D341Med (cell line): ENCODE results near the gene FDX2.
"Not testable (repeated sequence)": the region's sequence is repeated elsewhere in the genome, so short reads cannot be mapped to it uniquely, and the experiment has no call there.

Experiments
- DNase-seq: peaks from one replicate; pipeline ENCODE4 v3.0.0; 2012; ENCODE audit warnings: low spot score

FDX2 gene

DNA sequence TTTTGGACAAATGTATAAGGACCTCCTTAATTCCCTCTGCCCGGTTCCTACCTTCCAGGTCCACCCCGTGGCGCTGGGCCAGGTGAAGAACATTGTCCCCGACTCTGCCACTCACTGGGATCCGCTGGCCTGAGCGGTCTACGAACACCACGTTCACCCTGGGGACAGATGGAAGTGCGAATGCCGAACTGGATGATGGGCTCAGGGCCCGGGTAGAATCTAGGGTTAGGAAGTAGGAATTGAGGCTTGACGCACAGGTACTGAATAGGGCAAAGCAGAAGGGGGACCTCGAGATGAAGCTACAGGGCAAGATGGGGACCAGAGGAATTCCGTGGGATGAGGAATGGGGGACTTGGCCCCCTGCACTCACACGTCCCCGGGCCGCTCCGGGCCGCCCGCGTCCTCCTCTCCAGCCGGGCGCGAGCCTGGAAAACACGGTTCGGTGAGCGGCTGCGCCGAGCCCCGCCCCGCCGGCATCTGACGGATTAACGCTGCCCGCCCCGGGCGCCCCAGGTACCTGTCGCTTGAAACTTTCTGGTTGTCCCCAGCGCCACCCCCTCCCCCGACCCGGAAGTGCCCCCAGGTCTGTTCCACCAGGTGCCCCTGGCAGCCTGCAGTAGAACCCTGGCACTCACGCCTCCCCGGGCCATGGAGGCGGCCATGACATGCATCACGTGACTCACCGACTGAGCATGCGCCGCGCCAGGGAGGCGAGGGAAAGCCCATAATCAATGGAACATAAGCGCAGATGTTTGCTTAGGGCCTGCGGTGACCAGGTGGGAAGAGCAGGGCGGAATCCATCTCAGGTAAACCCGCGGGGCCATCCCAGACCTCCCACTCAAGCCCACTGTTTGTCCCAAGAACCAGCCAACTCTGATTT is at the start of gene FDX2:
TSS of gene FDX2 (minus strand) at position 681 of the 880 bp plus-strand sequence. CDS start at position 662, 19 bp downstream.
- peak; percentile 94 for DNase-seq

DNA sequence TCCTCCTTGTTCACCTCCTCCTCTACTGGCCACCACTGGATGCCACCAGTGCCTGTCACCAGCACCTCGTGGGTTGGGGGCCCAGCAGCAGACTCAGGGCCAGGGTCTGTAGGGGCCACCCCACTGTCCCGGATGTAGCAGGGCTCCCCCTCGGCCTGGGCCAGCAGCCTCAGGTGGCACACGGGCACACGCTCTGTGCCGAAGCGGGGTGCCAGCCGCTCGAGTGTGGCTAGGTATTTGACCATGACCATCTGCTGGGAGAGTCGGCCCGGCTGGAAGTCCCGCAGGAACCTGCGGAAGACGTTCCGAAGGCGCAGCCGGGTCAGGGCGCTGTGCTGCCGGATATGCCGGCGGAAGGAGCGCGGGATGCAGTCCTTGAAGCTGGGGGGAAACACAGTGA is 49.7 kb upstream of the FDX2 start:
- no peak for DNase-seq

DNA sequence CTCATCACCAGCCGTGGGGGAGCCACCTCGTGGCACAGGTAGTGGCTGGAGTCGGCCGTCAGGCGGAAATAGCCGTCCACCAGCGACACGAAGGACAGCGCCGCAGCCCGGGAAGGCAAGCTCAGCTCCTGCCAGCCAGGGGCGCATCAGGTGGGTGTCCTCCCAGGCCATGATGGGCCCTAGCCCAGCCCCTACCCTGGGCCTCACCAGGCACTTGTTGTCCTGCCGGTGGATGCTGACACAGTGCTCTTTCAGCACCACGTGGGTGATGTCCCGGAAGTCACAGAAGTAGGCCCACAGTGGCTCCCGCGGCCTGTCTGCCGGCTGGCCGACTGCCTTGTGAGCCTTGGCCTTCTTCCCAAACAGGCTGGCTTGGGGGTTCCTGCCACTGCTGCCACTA is 48.8 kb upstream of the FDX2 start:
- no peak for DNase-seq

DNA sequence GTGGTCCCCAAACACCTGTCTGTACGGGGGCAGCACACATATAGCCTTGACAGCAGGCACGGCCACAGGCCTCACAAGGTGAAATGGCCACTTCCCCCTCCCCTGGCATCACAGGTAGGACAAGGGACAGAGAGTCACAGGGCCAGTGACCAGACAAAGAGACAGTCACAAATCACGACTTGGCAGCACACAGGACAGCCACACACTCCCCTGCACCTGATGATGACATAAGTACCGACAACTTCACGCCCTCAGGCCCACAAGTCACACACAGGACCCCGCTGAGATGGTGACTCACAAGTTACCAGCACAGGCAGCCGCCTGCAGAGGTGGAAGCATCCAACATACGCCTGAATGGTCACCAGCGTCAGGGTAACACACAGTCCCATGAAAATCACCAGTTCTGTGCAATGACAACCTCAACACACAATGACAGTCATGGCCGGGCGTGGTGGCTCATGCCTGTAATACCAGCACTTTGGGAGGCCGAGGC is 48.0 kb upstream of the FDX2 start:
- no peak for DNase-seq

DNA sequence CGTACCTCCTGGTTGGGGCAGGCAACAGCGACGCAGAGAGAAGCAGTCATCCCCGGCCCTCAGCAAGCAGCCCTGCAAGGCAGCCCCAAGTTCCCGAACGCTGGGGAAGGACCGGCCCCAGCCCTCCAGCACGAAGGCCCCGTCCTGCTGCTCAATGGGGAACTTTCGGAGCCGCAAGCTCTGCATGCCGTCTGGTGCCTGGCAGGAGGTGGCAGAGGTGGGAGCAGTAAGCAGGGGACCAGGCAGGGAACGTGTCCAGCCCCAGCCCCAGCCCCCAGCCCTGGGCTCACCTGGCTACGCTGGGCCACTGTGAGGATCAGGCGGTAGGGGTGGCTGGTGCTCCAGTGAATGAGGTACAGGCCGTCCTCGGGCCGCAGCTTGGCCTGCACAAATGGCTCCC is 46.4 kb upstream of the FDX2 start:
- DNase-seq, result no peak

DNA sequence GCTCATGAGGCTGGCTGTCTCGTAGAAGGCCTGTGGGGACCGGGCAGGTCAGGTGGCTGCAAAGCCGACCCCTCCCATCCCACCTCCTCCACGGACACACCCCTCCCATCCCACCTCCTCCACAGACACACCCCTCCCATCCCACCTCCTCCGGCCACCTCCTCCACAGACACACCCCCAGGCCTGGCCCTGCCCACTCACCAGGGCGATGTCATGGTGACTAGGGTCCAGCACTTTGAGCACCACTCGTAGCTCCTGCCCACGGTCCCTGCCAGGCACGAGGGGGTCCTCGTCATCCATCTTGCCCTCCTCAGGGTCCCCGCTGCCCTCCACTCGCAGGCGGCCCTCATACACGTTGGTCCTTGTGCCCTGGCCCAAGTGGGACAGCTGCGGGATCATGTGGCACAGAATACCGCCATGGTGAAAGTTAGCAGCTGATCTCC is 45.8 kb upstream of the FDX2 start:
- DNase-seq, result no peak

DNA sequence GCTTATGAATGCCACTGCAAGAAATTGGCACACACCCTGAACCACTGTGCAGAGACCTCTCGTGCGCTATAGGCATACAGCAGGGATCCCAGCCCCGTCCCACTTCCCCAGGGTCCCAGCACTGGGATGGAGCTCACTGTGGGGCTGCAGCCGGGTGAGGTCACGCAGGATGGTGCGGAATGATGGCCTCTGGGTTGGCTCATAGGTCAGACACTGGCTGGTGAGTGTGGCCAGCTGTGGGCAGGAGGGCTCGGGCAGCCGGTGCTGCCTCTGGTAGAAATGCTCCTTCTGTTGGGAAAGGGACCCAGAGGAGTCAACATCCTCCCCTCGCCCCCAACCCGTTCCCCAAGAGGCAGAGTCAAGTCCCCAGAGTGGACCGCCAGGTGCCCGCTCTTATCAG is 40.6 kb upstream of the FDX2 start:
- DNase-seq, result no peak

DNA sequence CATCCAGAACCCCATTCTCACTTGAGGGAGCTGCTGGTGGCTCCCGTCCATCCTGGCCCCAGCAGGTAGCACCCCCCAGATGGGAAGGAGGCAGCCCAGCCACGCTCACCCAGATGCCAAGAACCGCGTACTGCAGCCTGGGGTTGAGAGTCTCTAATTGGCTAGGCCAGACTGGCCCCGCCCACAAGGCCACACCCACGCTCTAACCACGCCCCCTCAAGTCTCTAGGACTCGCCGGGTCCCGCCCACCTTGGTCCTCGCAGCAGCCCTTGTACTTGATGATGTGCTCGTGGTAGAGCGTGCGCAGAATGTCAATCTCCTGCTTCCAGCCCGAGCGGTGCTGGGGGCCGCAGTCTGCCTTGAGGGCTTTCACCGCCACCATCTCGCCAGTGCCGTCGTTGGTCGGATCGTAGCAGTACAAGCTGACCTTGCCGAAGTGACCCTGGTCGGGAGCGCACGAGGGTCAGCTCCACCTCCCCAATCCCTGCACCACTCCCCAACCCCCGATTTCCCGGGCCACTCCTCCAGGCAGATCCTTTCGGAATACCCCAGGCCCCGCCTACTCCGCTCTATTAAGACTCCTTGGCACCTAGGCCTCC is 38.1 kb upstream of the FDX2 start:
- no peak for DNase-seq

DNA sequence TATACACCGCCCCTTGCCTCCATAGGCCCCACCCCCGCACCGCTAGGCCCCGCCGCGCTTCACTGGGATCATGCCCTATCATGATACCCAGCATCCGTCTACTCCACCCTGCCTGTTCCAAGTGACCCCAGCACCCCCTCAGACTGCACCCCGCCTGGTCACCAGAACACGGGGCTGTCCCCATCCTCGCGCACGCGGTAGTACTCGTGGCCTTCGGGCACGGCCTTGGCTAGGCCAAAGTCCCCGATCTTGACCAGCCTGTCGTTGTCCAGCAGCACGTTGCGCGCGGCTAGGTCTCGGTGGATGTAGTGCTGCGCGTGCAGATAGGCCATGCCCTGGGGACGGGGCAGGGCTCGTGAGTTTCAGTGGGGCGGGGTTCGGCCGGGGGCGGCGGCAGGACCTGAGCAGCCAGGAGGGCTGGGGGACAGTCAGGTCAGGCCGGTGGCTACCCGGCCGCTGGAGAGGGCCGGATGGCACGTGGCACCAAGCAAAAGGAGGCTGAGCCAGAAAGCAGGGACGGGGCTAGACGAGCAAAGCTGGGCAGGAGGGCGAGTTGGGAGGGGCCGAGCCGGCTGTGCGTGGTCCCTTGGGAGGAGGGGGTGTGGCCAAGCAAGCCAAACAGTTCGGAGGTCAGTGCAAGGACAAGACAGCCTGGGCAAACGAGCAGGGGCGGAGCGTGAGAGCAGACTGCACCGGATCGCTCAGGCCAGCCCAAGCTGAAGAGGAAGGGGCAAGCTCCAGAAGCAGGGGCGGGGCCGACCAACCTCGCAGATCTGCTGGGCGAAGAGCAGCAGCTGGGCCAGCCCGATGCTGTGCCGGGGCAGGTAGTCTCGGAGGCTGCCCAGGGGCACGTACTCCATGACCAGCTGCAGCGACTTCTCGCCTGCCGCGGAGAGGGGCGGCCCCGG is 37.2 kb upstream of the FDX2 start:
- no peak for DNase-seq

DNA sequence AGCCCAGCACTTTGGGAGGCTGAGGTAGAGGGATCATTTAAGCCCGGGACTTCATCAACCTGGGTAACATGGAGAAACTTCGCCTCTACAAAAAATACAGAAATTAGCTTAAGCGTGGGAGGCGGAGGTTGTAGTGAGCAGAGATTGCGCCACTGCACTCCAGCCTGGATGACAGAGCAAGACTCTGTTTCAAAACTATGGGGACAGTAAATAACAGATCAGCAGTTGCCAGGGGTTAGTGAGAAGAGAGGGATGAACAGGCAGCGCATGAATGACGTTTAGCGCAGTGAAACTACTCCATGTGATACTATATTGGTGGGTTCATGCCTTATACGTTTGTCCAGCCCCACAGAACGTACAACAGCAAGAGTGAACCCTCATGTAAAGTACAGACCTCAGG is 30.7 kb upstream of the FDX2 start:
- DNase-seq, result no peak

DNA sequence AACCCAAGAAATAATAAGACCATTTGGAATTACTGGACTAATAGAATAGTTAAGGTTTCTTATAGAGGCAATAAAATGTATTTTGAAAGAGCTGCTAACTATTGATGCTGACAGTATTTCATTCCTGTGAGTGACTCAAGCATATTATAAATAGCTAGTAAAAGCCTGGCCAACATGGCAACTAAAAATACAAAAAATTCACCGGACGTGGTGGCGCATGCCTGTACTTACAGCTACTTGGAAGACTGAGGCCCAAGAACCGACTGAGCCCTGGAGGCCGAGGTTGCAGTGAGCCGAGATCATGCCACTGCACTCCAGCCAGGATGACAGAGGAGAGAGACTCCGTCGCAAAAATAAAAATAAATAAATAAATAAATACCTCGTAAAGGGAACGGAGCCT is 29.0 kb upstream of the FDX2 start:
- no peak for DNase-seq

DNA sequence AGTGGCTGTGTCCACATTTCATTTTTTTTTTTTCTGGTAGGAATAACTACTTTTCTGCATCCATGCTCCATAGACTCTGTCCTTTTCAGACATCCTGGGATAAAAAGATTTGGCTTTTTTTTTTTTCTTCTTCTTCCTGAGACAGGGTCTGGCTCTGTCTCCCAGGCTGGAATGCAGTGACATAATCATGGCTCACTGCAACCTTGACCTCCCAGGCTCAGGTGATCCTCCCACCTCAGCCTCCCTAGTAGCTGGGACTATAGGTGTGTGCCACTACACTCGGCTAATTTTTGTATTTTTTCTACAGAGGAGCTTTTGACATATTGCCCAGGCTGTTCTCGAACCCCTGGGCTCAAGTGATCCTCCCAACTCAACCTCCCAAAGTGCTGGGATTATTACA is 27.7 kb upstream of the FDX2 start:
- no peak for DNase-seq

DNA sequence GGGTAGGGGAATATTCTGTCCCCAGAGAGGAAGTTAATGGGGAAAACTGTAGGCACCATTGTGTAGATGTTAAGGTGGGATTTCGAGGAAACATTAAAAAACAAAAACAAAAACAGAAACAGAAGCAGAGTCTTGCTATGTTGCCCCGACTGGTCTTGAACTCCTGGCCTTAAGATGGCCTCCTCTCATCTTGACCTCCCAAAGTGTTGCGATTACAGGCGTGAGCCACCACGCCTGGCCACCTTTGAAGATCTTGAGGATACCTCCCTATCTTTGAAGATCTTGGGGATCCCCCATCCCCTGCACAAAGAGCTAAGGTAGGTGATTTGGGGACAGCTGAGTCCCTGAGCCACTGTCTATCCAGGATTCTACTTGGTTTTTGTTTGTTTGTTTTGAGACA is 24.2 kb upstream of the FDX2 start:
- DNase-seq, result no peak

DNA sequence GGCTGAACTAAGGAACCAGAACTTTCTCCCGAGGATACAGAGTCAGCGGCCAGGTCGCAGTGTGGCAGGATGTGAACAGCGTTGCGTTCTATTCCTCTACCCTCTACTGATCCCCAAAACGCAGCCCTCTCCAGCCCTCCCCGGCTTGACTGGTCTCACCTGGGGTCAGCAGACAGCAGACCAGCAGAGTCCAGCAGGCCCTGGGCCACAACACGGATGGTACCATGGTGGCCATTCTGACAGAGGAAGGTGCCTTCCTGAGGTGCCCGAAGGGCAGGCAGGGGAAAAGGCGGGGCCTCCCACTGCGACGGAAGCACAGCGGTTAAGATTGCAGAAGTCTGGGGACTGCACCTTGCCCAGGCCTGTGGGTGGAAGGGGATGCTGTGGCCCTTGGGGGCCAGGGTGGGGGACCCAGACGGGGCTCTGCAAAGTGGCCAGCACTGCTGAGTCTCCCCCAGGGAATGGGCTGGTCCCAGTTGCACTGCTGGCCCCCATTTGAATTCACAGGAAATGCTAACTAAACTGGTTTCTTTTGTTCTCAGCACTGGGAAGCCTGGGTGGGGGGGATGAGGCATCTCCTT is 23.7 kb upstream of the FDX2 start, which contains the start of gene ICAM3:
TSS of gene ICAM3 (minus strand) at position 245 of the 581 bp plus-strand sequence. CDS start at position 235, 10 bp downstream.
- DNase-seq, result no peak

DNA sequence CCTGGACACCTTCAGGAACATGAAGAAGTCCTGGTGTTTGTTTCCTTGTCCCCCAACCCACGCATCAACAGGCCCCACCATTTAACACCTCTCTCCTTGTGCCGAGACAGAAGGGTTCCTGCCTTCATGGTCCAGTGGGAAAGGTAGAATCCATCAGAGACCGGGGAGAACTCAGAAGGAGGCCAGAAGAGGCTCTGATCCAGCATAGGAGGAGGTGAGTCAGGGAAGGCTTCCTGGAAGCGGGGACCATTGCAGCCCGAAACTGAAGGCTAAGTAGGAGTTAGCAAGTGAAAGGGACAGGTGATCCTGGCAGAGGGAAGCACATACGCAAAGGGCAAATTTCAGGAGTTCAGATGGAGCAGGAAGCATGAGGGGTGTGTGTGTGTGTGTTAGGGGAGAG is 23.1 kb upstream of the FDX2 start:
- DNase-seq, result no peak

DNA sequence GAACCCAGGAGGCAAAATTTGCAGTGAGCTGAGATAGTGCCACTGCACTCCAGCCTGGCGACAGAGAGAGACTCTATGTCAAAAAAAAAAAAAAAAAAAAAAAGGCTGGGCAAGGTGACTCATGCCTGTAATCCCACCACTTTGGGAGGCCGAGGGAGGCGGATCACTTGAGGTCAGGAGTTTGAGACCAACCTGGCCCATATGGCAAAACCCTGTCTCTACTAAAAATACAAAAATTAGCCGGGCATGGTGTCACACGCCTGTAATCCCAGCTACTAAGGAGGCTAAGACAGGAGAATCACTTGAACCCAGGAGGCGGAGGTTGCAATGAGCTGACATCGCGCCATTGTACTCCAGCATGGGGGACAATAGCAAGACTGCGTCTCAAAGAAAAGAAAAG is 20.9 kb upstream of the FDX2 start:
- not testable (repeated sequence) for DNase-seq

DNA sequence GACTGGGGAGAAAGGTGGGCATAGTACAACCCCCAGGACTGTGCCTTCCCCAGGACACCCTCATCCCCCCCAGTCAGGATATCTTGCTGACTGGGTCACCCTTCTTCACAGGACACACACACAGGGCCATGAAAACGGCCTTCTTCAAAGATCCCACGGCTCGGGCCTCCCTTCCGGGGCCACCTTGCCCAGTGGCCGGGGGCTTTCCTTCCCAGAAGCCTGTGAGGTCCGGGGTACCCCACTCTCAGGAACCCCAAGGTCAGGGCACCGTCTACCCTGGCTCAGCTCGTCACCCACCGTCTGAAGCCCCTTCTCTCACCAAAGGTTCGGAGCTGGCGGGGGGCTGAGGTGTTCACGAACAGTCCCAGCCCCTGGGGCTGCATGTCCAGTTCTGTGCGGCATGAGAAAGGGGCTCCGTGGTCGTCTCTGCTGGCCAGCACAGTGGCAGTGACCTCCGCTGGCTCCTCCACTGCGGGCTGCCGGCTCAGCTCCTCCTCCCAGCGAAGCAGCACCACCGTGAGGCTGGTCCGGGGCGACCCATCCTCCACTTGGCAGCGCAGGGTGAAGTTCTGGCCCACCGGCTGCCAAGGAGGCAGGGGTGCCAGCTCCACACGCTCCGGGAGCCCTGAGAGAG is 19.7 kb upstream of the FDX2 start:
- no peak for DNase-seq

DNA sequence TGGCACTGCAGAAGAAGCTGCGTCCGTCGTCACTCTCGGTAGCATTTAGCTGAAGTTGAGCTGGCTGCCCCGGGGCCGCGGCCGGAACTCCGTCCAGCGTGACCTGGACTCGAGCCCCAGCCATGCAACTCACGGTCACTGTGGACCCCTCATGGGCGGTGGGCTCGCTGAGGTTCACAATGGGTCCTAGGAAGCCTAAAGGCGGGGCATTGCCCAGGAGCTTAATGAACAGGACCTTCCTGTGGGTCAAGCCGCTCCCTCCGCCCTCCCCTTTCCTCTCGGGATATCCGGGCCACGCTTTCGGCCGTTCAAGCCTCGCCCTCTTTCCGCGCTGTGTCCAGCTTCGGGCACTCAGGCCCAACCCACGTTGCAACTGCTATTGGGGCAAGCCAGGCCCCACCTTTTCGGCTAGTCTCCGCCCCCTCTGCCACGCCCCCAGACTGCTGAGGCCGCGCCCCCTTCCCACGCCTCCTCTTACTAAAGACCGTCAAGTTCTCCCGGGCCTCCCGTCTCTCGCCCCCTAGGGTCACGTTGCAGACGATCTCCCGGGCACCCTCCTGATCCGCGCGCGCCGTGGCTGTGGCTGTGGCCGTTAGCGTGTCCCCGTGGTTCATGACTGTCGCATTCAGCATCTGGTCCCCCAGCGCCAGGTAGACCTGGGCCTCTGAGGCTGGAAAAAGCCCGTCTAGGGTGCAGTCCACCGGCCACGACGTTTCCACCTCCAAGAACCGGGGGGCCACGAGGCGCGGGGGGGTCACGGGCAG is 19.0 kb upstream of the FDX2 start:
- peak; percentile 91 for DNase-seq

DNA sequence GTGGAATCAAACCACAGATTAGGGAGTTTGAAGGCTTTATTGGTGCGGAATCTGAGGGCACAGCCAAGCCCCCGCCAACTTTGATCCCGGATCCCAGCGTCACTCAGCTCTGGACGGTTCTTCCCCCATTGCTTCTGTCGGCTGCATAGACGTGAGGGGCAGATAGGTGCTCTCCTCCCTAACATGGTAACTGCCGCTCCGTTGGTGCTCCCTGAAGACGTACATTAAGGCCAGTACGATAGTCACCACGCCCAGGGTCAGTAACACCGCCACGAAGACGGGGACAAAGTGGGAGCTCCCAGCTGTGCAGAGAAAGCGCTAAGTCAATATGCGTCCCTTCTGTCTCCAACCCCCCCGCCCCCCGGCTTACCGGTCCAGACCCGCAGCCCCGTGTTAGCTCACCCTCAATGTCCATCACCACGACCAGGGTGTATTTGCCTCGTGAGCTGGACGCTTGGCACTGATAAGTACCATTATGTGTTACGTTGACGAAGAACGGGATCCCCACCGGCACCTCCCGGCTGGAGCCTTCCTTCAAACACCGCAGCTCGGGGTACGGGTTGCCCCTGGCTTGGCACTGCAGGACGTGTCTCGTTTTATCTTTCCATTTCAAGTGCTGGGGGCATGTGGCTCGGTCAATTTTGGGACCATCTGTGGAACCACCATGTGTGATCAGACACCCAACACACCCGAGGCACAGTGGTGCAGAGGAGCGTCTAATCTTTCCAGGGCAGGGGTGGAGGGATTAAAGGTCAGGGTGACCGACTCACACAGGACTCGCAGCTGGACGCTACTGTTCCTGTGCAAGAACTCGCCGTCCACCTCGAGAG is 18.2 kb upstream of the FDX2 start:
- DNase-seq, result no peak
